GM21390 (cell line): Measurements from ENCODE around the gene SPATA6.
"Not testable (repeated sequence)": the region's sequence is repeated elsewhere in the genome, so short reads cannot be mapped to it uniquely, and the experiment has no call there.

Source experiments
- ATAC-seq: cut with Tn5 transposase; IDR thresholded peaks from one replicate; pipeline ENCODE4 v1.9.1; 2021; ENCODE audit not compliant: unreplicated experiment

Gene SPATA6

DNA sequence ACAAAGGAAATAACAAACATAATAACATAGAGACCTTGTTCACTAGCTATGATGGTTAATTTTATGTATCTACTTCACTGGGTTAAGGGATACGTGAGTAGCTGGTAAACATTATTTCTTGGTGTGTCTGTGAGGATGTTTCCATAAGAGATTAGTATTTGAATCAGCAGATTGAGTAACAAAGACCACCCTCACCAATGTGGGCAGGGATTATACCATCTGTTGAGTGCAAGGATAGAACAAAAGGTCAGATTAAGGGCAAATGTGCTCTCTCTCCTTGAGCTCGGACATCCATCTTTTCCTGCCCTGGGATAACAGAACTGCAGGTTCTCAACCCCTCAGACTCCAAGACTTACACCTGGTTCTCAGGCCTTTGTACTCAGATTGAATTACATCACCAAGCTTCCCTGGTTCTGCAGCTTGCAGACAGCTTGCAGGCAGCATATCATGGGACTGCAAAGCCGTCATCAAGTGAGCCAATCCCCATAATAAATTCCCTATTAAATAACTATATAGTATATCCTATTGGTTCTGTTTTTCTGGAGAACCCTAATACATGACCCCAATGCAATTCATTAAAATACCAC is 9.2 kb downstream of the SPATA6 start:
- ATAC-seq: no peak

DNA sequence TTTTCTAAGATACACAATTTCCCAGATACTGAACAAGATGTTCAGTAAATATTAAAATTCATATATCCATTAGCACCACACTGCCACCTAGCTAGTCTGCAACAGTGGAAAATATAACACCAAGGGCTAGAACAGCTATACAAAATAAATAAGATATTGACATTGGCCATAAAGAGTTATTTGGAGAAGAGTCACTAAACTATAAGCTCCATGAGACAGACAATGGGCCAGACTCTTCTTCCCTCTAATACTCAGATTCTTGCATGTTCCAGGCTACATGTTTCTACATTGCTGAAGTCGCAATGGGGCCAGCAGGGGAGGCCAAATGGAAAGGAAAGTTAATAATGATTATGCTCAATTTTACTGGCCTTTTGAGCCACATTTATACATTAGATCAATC is 21.5 kb downstream of the SPATA6 start:
- ATAC-seq: no peak

DNA sequence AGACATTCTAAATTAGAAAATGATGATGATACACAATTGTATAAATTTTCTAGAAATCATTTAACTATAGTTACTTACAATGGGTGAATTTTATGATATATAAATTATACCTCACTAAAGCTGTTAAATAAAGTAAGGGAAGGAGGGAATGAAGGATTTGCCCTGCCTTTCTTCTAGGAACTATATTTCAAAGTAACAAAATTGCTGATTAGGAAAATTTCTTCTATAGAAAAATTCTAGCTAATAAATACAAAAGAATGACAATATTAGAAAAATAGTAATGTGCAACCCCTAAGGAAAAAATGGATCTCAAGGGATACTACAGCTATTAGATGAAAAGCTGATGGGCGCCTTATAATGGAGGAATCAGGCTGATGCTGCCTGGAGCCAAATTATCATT is 23.1 kb downstream of the SPATA6 start:
- ATAC-seq: no peak

DNA sequence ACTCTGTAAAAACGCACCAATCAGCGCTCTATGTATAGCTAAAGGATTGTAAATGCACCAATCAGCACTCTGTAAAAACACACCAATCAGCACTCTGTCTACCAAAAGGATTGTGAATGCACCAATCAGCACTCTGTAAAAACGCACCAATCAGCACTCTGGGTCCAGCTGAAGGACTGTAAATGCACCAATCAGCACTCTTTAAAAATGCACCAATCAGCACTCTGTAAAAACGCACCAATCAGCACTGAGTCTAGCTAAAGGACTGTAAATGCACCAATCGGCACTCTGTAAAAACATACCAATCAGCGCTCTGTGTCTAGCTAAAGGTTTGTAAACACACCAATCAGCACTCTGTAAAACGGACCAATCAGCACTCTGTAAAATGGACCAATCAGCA is 27.8 kb downstream of the SPATA6 start:
- ATAC-seq: not testable (repeated sequence)

DNA sequence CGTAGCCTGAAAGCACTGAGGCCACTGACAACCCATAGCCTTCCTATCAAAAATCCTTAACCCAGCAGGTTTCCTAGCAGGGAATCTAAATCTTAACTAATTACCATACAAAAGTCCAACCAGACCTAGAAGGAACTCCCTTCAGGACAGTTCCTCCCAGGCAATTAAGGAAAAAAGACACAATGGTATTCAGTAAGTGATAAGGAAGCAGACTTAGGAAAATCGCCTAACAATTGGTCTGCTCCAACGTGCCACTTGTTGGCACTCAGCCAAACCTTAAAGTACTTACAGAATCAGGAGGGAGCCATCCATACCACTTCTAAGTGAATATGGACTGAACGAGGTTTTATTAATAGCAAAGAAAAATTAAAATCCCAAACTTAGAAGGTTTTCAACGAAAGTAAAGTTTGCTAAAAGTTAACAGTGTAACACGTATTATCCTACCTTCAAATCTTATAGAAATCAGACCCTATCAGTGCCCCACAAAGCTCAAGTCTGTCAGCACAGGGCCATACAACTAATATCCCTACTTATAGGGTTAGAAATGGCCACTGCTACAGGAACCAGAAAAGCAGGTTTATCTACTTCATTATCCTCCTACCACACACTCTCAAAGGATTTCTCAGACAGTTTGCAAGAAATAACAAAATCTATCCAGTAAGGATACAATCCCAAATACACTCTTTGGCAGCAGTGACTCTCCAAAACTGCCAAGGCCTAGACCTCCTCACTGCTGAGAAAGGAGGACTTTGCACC is 29.0 kb downstream of the SPATA6 start:
- no peak for ATAC-seq

DNA sequence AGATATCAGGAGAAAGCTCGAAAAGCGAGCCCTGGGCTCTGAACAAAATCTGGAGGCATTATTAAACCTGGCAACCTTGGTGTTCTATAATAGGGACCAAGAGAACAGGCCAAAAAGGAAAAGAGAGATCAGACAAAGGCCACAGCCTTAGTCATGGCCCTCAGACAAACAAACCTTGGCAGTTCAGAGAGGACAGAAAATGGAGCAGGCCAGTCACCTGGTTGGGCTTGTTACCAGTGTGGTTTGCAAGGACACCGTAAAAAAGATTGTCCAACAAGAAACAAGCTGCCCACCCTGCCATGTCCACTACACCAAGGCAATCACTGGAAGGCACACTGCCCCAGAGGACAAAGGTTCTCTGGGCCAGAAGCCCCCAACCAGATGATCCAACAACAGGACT is 31.2 kb downstream of the SPATA6 start:
- ATAC-seq: not testable (repeated sequence)

DNA sequence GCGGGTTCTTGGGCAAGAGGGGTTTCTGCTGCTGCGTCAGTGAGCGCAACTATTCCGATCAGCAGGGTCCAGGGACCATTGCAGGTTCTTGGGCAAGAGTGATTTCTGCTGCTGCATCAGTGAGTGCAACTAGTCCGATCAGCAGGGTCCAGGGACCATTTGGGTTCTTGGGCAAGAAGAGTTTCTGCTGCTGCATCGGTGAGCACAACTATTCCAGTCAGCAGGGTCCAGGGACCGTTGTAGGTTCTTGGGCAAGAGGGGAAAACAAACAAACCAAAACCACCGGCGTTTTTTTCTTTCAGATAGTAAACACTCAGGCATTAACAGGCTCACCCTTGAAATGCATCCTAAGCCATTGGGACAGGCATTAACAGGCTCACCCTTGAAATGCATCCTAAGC is 32.6 kb downstream of the SPATA6 start:
- ATAC-seq: no peak

DNA sequence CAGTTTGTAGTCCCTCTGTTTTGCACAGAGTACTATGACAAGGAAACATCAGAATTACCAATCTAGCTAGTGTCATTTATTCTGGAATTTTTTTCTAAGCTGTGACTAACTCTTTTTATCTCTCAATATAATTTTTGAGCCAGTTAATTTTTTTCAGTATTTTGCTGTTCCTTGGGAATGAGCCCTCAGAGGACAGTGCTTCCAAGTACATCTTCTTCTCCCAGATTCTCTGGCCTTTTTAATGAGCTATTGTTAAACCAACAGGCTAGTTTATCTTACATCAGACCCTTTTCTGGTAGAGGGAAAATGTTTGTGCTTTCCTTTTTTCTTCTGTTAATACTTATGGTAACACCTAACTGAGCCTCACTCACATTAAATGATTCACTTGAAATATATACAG is 34.6 kb downstream of the SPATA6 start:
- ATAC-seq: not testable (repeated sequence)

DNA sequence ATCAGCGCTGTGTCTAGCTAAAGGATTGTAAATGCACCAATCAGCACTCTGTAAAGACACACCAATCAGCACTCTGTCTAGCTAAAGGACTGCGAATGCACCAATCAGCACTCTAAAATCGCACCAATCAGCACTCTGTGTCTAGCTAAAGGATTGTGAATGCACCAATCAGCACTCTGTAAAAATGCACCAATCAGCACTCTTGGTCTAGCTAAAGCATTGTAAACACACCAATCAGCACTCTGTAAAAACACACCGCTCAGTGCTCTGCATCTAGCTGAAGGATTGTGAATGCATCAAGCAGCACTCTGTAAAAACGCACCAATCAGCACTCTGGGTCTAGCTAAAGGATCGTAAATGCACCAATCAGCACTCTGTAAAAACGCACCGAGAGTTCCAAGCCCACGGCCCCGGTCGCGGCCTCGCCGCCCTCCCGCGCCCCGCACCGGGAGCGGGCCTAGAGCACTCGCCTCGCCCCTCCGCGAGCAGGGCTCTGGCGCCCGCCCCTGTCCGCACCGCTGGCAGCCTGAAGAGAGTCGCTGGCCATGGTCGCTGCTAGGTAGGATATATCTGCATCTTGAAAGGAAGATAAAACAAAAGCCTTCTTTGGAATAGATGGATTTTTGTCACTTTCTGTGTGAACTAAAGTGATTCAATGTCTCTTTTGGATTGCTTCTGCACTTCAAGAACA is 36.5 kb downstream of the SPATA6 start:
- ATAC-seq: not testable (repeated sequence)

DNA sequence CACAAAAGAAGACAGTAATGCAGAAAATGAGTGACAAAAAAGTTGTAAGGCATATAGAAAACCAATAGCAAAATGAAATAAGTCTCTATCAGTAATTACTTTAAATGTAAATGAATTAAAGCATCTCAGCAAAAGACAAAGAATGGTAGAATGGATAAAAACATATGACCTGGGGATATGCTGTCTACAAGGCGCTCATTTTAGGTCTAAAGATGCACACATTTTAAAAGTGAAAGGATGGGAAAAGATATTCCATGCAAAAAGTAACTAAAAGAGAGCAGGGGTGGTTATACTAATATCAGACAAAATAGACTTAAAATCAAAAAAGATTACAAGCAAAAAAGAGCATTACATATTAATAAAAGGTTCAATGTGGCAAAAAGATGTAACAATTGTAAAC is 41.2 kb downstream of the SPATA6 start:
- ATAC-seq: no peak

DNA sequence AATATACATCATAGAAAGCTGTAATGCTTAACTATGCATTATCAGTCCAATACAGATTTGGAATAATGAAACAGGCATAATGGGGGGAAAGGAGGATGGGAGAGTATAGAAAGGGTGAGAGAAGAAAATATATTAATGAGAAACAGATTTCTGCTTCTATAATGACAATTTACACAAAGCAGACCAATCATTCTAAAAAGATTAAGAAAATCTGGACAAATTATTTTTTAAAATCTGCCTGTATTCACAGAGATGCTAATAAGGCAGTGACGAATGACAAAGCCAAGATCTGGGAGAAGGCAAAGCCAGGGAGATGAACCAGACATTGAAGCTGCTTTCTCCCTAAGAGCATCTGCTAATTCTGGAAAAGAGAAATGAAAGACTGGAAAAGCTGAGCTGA is 50.0 kb downstream of the SPATA6 start:
- no peak for ATAC-seq

DNA sequence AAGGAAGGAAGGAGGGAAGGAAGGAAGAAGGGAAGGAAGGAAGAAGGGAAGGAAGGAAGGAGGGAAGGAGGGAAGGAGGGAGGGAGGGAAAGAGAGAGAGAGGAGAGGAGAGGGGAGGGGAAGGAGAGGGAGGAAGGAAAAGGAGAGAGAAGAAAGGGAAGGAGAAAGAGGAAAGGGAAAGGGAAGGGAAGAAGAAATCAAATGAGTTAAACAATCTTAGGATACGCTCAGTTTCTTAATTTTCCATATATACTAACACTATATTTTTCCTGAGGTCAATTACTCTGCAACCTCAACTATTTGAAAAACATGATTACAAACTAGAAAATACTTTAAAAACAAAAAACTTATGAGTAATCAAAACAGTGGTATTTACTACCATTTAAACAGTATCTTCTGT is 53.3 kb downstream of the SPATA6 start:
- no peak for ATAC-seq

DNA sequence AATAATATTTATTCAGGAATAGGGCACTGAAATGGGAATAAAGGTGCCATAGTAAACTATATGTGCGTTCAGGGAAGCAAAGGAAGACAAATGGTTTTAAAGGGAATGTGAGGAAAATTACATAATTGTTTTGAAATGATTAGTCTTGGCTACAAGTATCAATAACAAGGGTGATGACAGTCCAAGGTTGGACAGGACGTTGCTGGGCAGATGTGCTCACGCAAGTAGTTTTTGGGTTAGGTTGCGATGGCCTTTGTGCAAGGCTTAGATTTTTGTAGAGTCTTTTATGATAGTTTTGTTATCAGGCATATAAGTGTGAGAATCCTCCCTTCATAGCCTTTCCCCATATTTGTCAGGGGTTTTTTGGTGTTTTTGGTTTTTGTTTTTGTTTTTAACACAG is 57.0 kb downstream of the SPATA6 start:
- no peak for ATAC-seq

DNA sequence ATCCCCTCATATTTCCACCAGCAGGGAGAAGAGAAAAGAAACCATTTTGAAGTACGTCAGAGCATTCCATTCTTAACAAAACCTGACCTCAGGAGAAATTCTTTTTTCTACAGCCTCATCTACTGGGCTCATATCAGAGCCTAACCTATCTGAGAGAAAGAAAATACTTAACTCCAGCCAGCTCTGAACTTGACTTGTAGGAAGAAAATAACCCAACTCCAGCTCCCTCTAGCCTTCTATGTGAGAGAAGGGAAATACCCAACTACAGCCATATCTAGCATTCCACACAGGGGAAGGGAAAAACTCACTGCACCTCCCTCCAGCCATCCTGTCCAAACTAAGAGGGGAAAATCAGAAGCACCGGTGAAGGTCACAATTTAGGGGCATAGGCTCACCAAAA is 57.7 kb downstream of the SPATA6 start:
- ATAC-seq: no peak

DNA sequence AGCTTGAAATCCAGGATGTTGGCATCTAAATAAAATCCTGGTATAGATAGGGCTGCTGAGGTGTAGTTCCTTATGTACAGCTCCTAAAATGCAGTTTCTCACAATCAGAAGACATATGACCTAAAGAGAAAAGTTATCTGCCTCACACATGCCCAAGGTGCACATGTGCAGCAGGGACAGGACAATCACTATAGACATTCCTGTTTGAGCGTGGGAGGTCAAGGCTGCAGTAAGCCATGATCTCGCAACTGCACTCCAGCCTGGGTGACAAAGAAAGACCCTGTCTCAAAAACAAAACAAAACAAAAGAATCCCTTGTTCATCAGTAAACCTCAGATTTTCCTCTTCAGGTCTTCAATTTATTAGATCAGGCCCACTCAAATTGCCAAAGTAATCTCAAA is 66.1 kb downstream of the SPATA6 start:
- no peak for ATAC-seq

DNA sequence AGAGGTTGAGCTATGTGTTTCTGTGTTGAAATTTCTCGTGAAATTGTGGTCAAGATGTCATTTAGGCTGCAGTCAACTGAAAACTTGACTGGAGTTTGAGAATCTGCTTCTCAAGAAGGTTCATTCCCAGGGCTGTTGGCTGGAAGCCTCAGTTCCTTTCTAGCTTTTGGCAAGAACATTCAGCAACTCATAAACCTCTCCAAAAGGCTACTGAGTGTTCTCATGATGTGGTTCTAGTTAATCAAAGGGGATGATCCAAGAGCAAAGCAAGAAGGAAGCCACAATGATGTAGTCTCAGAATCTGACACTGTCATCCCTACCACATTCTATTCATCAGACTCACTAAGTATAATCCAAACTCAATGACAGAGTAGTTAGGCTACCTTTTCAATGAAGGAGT is 66.6 kb downstream of the SPATA6 start:
- no peak for ATAC-seq

DNA sequence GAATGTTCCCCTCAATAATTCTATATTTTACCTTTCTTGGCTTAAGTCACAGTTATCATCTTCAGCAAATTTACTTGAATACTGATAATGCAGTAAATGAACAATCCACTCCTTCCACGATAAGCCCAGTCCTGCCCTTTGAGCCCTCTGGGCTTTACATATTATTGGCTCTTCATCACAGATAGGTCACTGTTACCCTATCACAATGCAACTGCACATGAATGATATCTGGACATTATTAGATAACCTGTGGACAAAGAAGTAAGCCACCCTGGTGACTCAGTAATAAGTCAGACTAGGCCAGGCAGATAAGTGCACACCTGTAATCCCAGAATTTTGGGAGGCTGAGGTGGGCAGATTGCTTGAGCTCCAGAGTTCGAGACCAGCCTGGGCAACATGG is 69.4 kb downstream of the SPATA6 start:
- no peak for ATAC-seq

DNA sequence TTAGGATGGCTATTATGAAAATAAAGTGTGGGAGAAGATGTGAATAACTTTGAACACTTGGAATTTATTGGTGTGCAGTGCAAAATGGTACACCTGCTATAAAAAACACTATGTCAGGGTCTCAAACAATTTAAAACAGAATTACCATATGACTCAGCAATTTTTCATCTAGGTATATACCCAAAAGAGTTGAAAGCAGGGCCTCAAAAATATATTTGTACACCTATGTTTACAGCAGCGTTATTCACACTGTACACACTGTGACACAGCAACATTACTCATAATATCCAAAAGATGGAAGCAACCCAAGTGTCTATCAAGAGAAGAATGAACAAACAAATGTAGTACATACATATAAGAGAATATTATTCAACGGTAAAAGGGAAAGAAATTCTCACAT is 75.8 kb downstream of the SPATA6 start:
- no peak for ATAC-seq

DNA sequence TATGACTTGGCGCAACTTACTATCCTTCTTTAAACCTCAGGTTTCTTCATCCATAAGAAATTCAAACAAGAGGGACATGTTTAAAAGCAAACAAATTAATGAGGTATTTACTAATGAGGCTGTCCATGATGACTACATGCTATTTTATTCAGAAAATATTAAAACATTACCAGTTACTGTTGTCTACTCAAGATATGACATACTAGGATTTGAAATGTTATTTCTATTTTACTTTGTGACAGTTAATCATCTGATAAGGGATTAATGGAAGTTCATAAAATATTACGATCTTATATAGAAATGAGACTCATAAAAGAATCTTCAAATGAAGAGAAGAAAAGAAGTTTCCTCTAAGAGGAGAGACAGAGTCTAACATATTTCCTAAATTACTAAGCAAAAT is 80.1 kb downstream of the SPATA6 start:
- no peak for ATAC-seq

DNA sequence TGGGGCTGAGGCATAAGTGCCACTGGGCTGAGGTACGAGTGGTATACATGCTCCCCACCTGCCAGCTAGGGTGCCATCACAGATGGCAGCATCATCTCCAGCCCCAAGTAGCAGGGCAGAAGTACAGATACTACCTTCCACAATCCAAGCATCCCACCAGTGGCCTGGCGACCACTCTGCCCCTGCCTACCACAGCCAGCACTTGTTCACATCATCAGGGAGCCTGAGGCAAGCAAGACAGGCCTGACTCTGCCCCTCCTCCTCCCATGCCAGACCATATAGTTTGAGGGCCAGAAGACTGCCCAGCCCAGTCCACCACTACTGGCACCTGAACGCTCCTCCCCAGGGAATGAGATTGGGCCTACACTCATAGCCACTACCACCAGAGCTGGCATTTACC is 84.6 kb downstream of the SPATA6 start:
- ATAC-seq: no peak

DNA sequence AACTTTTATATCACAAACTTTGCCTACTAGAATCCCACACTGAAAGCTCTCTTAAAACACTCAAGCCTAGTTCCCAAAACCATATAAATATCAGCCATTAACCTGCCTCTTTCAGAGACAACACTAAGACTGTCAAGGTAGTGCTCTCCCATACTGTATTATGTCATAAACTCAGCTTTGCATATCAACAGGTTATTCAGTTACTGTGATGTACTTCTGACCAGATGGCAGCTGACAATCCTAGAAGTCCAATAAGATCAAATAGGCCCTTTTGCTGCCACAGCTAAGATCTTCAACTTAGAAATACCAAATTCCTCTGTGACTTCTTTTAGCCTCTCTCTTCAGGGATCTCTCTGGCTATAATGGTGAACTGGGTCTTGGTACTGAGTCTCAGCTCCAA is 97.2 kb downstream of the SPATA6 start:
- no peak for ATAC-seq

DNA sequence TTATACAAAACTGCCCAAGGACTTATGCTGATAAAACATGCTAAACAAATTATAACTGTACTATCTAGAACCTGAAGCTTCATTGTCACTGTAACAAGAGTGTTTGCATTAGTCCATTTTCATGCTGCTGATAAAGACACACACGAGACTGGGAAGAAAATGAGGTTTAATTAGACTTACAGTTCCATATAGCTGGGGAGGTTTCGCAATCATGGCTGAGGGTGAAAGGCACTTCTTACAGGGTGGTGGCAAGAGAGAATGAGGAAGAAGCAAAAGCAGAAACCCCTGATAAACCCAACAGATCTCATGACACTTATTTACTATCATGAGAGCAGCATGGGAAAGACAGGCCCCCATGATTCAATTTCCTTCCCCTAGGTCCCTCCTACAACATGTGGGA is 100.4 kb downstream of the SPATA6 start:
- ATAC-seq: no peak
